ENCODE results near the gene MUC4. TPM values are rescaled to one million over a fixed set of nuclear protein-coding genes. Genes with fewer than 3 reads are reported as not detected.
"Not testable (repeated sequence)": the region's sequence is repeated elsewhere in the genome, so short reads cannot be mapped to it uniquely, and the experiment has no call there.

MUC4 gene
- total RNA-seq, 1 experiment from 2014 or later, result not detected

GRCh38 chr3:195715134-195715533 is 96.6 kb downstream of the MUC4 start:
- BruUV-seq (replicated peaks), result no TSS peak
- Histone ChIP-seq H3F3A (ENCODE audit: low read length, unreplicated experiment) (no peaks in the 10 kb centered on the region), H3K27ac (ENCODE audit: low read length) (no peak overlapping the region), H4K20me1 (ENCODE audit: low read length) (no peaks in the 10 kb centered on the region), H3K4me2 (ENCODE audit: low read length) (no peak overlapping the region), H2AFZ (ENCODE audit: low read length) (no peak overlapping the region), H3K27me3 (ENCODE audit: low read length) (no peaks in the 10 kb centered on the region), H3K9ac (ENCODE audit: low read length) (no peak overlapping the region), H3K9me3 (ENCODE audit: low read length) (no peaks in the 10 kb centered on the region), H3K9me2 (replicated peaks; ENCODE audit: low read length) (no peaks in the 10 kb centered on the region), H3K4me1 (ENCODE audit: insufficient read depth, low read length) (peaks cover 15% of the 10 kb centered on the region), H3K36me3 (ENCODE audit: low read depth, low read length) (no peaks in the 10 kb centered on the region), H3K4me3 (ENCODE audit: low read length) (no peak overlapping the region), H3K79me2 (ENCODE audit: low read length) (no peaks in the 10 kb centered on the region)
- POLR2A ChIA-PET (ENCODE audit: unreplicated experiment), result interaction anchor here (0.6 kb wide), 1 partner anchor 131 kb away, joined by 25 read pairs; no protein-coding TSS in a partner anchor
- no peak for TF ChIP-seq EZH2phosphoT487 (IDR thresholded peaks at IDR 0.05; ENCODE audit: borderline replicate concordance, low read length)
- TF ChIP-seq EZH2 (IDR thresholded peaks at IDR 0.05; ENCODE audit: low read length, unreplicated experiment), result no peak
- TF ChIP-seq CTCF (conservative IDR thresholded peaks at IDR 0.05; ENCODE audit: low read depth, low read length), result no peak
- no peak for ATAC-seq
- CTCF ChIA-PET, result no interaction called here
- intact Hi-C loops (cut with micrococcal nuclease), result no loop called here
- no peak for DNase-seq

GRCh38 chr3:195714380-195715011 is 97.2 kb downstream of the MUC4 start:
- DNase-seq (no peak), ATAC-seq (no peak)
- H3F3A ChIP-seq (ENCODE audit: low read length, unreplicated experiment), result no peaks in the 10 kb centered on the region
- BruUV-seq (replicated peaks), result no TSS peak
- H2AFZ ChIP-seq (ENCODE audit: low read length), result no peak overlapping the region
- ChIA-PET CTCF (no interaction called here), POLR2A (ENCODE audit: unreplicated experiment) (interaction anchor here (0.6 kb wide), 1 partner anchor 130 kb away, joined by 25 read pairs; no protein-coding TSS in a partner anchor)
- no peak for TF ChIP-seq EZH2 (IDR thresholded peaks at IDR 0.05; ENCODE audit: low read length, unreplicated experiment)
- TF ChIP-seq CTCF (conservative IDR thresholded peaks at IDR 0.05; ENCODE audit: low read depth, low read length), result no peak
- TF ChIP-seq EZH2phosphoT487 (IDR thresholded peaks at IDR 0.05; ENCODE audit: borderline replicate concordance, low read length), result no peak
- no peaks in the 10 kb centered on the region for H3K9me3 ChIP-seq (ENCODE audit: low read length)
- no peak overlapping the region for H3K9ac ChIP-seq (ENCODE audit: low read length)
- intact Hi-C loops (cut with micrococcal nuclease), result no loop called here
- no peaks in the 10 kb centered on the region for H3K27me3 ChIP-seq (ENCODE audit: low read length)
- peaks cover 15% of the 10 kb centered on the region for H3K4me1 ChIP-seq (ENCODE audit: insufficient read depth, low read length)
- H3K4me2 ChIP-seq (ENCODE audit: low read length), result no peak overlapping the region
- H3K36me3 ChIP-seq (ENCODE audit: low read depth, low read length), result no peaks in the 10 kb centered on the region
- no peaks in the 10 kb centered on the region for H3K79me2 ChIP-seq (ENCODE audit: low read length)
- no peak overlapping the region for H3K4me3 ChIP-seq (ENCODE audit: low read length)
- no peaks in the 10 kb centered on the region for H3K9me2 ChIP-seq (replicated peaks; ENCODE audit: low read length)
- H3K27ac ChIP-seq (ENCODE audit: low read length), result no peak overlapping the region
- H4K20me1 ChIP-seq (ENCODE audit: low read length), result no peaks in the 10 kb centered on the region

- ATAC-seq; intact Hi-C loops (cut with micrococcal nuclease); H3K9me2 ChIP-seq (replicated peaks; ENCODE audit: low read length); H3F3A ChIP-seq (ENCODE audit: low read length, unreplicated experiment); H3K27me3 ChIP-seq (ENCODE audit: low read length); H3K9me3 ChIP-seq (ENCODE audit: low read length); H3K9ac ChIP-seq (ENCODE audit: low read length); H4K20me1 ChIP-seq (ENCODE audit: low read length); H3K4me2 ChIP-seq (ENCODE audit: low read length); POLR2A ChIA-PET (ENCODE audit: unreplicated experiment); H2AFZ ChIP-seq (ENCODE audit: low read length); H3K79me2 ChIP-seq (ENCODE audit: low read length); DNase-seq; H3K27ac ChIP-seq (ENCODE audit: low read length); H3K4me3 ChIP-seq (ENCODE audit: low read length); CTCF ChIA-PET; BruUV-seq (replicated peaks); H3K36me3 ChIP-seq (ENCODE audit: low read depth, low read length): not testable (repeated sequence)
- peaks cover 15% of the 10 kb centered on the region for H3K4me1 ChIP-seq (ENCODE audit: insufficient read depth, low read length)
Measured at GRCh38 chr3:195713150-195713549, 98.6 kb downstream of the MUC4 start.

GRCh38 chr3:195712535-195712910 is 99.2 kb downstream of the MUC4 start:
- intact Hi-C loops (cut with micrococcal nuclease); BruUV-seq (replicated peaks); DNase-seq; H3F3A ChIP-seq (ENCODE audit: low read length, unreplicated experiment); ATAC-seq; H3K9ac ChIP-seq (ENCODE audit: low read length); H2AFZ ChIP-seq (ENCODE audit: low read length); CTCF ChIA-PET; H3K27me3 ChIP-seq (ENCODE audit: low read length); H4K20me1 ChIP-seq (ENCODE audit: low read length); H3K4me2 ChIP-seq (ENCODE audit: low read length); POLR2A ChIA-PET (ENCODE audit: unreplicated experiment); H3K4me3 ChIP-seq (ENCODE audit: low read length); H3K9me2 ChIP-seq (replicated peaks; ENCODE audit: low read length); H3K27ac ChIP-seq (ENCODE audit: low read length); H3K36me3 ChIP-seq (ENCODE audit: low read depth, low read length); H3K9me3 ChIP-seq (ENCODE audit: low read length); H3K79me2 ChIP-seq (ENCODE audit: low read length): not testable (repeated sequence)
- peaks cover 15% of the 10 kb centered on the region for H3K4me1 ChIP-seq (ENCODE audit: insufficient read depth, low read length)
